GM21737 (cell line): Measurements from ENCODE around the gene MFRP.

Experiments
- ATAC-seq: cut with Tn5 transposase; IDR thresholded peaks from one replicate; pipeline ENCODE4 v1.9.1; 2021; ENCODE audit warnings: mild to moderate bottlenecking, moderate library complexity; ENCODE audit not compliant: unreplicated experiment

The MFRP gene

DNA sequence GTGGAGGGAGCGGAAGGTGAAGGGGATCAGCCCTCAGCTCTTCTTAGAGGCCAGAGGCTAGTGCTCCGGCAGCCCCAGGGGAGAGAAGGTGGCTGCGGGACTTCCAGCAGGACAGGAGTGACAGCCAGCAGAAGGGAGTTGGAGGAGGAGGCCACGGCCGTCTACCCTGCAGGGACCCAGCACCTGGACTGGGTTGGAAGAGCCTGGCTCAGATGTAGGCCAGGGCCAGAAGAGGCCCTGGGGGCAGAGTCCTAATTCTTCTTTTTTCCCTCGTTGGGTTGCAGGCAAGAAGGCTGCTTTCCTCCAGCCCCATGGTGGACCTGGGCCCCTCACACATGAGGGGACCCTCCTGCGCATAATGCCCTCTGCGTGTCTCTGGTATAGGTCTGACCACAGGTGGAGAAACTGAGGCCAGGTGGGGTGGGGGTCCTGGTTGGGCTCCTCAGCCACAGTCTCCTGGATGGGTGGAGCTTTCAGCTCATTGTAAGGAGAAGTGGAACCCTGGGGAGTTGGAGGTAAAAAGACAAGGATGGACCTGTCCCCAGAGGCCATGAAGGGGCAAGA is 27.3 kb downstream of the MFRP start:
- no peak for ATAC-seq

DNA sequence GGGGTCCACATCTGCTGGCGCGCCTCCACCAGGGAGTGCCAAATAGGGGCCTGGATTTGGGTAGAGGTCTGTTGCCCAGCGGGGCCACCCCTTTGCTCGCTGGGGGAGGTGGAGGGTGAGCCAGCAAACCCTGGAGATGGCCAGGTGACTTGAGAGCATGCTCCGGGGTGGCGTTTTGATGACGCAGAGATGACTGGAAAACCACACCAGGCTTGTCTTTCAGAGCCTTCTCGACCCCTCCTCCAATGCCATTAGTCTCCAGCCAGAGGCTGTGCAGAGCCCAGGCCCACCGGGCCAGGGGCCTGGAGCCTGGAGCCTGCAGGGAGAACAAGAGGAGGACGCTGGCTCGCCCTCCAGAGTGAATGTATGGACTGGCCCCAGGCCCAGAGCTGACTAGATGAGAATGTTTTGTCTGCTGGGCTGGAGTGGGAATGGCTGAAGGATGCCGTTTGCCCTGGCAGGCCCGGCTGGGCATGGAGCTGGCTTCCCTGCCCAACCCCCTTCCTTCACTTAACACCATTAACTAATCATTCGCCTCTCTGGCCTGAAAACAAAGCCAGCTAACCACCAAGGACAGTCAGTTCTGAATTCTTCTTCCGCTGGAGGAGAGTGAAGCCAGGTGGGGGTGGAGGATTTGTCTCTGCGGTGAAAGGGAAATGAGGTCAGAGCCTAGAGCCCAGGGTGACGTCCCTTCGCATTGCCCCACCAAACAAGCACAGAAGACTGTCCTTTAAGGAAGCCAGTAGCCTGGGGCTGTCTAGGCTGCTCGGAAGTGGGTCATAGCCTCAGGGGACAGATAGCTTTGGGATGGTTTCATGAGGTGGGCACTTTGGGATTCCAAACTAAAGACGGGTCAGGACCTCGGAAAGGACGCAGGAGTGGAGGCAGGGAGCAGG is 28.0 kb downstream of the MFRP start:
- no peak for ATAC-seq

DNA sequence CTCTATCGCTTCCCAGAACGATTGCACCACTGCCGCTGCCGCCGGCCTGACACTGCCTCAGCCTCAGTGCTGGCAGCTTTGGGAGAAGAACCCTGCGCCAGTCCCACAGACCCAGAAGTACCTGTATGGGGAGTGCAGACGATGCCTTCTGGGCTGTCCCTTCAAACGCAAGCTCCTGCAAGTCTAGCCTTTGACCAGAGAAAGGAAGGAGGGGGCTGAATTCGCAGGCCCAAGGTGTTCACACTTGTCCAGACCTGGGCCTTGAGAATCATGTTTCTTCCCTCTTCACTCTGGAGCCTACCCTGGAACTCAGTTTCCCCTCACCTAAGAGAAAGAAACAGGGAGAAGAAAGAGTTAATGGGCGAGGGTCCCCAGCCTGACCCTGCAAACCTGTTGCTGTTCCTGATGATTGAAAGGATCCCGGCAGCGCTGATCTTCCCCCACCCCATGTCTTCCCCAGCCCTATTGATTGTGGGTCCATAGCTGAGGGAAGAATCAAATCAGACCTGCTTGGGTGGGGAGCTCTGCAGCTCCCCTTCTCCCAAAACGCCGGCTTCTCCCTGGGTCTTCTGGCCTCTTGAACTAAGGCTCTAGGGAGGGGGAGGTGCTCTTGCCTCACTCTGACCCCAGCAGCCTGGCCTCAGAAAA is 28.8 kb downstream of the MFRP start:
- no peak for ATAC-seq

DNA sequence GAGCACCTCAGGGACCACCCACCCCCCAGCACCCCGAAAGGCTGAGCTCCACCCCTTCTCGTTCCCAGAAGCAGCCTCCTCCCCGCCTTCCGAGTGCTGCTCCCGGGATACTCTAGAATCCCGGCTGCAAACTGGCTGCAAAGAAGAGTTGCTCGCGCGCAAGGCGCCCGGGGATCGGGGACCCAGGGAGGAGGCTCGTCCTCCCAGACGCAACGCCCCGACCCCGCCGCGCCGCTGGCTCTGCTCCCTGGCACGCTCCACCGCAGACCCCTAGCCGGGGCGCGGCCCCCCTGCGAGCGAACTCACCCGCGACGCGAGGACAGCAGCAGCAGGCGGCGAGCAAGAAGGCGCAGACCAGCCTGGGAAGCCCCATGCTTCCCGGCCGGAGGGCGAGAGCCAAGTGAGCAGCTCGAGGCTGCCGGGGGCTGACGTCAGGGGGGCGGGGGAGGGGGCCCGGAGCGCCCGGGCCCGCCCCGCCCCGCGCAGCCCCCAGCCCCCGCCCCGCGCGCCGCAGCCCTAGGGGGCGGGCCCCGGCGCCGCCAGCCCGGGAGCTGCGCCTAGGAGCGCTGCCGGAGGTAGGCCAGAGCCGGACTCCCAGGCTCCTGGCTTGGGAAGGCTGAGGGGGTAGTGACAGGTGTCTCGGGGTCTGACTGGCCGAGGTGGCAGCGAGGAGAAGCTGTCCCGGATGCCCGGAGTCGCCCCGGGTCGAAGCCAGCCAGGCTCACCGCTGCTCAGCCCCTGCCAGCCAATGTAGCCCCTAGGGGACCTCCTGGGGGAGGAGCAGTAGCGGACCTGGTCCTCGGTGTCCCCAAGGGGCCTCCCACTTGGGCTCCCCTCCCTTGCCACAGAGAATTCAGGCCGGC is 29.5 kb downstream of the MFRP start, which contains the start of gene MCAM:
MCAM (minus strand) TSS at position 402 of the 863 bp plus-strand sequence; CDS start at position 373, 29 bp downstream.
- no peak for ATAC-seq

DNA sequence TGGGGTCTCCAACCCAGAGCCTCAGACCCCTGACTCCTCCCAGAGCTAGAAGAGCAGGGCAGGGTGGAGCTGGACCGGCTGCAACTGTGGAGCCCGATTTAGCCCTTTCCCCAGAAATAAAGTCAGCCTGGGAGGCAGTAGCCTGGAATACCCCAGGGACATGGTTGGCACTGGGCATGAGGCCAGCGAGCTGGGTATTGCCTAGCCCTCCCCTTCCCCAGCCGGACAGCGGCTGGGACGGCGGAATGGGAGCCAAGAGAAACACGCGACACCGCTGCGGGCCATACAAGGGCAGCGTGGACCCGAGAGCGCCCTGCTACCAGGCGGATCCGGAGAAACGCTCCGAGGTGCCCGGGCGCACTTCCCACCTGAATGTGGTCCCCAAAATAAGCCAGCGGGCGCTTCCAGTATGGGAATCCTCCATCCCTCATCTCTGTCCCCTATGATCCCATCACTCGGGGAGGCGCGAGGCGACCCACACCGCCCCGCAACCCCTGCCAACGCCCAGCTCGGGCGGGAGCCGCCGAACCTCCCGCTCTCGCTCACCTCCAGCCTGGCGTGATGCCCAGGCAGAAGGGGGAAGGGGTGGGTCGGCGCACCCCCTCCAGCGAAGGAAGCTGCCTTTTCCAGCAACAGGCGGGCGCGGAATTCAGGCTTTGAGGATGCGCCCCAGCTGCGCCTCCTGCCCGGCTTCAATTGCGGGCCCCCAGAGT is 30.3 kb downstream of the MFRP start:
- no peak for ATAC-seq

DNA sequence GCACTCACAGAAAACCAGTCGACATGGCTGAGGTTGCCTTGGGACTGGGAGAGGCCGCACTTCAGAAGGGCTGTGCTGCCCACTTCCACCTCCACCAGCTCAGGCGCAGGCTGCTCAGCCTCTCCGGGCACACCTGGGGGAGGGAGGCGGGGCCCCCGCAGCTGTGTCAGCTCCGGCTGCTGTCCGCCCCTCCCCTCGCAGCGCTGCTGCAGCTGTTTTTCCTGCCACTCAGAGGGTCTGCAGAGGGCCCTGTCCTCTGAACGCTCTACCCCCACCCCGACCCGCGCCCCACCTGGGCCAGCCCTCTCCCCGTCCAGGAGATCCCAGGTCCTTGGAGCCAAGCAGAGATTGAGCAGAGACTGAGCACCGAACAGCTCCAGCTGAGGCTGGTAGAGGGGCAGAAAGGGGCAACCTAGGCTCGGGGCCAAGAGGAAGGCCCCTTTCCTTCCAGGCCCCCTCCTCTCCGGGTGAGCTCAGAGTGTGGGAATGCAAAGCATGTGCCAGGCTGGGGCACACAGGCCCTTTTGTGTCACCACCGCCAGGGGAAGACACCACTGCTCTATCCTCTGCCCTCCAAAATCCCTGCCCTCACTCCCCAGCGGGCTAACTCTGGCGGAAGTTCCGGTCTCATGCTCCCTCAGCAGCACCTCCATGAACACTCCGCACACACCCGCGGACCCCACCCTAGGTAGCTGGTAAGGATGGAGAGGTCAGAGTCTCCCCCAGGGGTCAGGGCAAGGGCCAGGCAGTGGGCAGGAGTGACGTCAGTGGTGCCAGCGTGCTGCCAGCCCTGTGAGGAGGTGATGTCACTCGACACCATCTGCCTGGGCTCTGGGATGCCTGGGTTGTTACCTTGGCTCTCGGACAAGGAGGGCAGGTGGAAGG is 31.1 kb downstream of the MFRP start:
- ATAC-seq: no peak

DNA sequence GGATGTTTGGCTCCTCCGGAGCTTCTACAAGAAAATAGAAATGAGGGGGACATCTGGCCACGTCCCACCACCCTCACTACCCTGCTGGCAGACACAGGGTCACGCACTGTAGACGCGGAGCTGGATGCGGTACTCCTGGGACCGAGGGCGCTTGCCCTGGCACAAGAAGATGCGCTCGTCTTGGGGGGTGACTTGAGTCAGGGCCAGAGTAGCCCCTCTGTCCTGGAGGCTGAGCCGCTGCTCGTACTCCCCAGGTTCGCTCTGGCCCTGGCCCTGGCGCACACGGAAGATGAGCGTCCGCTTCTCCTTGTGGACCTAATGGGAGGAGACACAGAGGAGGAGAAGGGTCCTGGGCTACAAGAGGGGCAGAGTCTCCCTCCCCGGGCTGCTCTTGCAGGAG is 31.8 kb downstream of the MFRP start:
- no peak for ATAC-seq

DNA sequence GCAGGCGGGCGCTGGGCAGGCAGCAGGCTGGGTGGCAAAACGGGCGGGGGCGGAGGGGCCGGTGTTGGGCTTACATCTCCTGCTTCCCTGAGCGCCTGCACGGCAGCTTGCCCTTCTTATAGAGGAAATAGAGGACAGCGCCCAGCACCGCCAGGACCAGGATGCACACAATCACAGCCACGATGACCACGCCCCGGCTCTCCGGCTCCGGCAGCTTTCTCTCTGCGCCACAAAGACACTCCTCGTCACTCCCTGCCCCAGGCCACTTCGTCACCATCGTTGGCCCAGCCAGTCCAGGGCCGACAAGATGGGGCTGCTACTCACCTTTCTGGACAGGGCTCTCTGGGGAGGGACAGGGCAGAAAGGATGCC is 35.8 kb downstream of the MFRP start:
- ATAC-seq: no peak

DNA sequence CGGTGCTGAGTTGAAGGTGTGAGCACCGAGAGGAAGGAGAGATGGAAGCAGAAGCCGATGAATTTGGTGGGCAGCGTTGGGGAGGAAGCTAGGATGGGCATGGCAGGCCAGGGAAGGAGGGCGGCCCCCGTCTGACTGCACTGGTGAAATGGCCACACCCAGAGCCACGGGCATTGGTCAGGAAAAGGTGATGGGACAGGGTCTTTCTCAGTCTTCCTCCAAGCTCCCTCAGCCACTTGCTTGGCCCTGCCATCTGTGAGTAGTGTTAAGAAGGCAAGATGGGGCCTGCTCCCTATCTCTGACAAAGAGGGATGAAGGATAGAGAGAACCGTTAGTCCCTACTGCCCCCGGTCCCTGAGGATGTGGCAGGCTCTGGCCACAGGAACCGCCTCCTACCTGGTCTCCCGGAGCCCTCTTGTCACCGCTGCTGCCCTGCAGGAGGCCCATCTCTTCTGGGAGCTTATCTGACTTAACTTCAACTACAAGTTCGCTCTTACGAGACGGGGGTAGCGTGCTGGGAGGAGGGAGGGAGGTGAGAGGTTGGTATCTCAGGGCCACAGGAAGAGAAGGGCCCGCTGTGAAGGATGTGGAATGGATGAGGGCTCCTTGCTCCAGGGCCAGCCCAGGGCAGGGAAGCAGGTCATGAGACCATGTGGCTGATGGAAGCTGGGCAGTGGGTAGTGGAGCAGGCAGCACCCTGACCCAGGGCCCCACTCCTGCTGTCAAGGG is 36.4 kb downstream of the MFRP start:
- ATAC-seq: no peak

DNA sequence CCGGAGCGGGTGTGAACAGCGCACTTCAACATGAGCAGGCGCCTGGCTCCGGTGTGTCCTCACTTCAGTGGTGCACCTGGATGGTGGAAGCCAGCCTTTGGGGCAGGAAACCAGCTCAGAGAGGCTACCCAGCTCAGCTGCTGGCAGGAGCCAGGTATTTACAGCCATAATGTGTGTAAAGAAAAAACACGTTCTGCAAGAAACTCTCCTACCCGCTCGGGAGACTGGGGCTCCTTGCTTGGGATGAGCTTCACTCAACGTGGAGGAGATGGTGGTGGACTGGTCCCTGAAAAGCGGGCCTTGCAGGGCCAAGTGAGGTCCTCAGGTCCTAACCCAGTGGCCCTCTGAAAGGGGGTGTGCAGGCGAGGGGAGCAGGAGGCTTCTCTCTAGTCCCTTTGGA is 37.1 kb downstream of the MFRP start:
- no peak for ATAC-seq

DNA sequence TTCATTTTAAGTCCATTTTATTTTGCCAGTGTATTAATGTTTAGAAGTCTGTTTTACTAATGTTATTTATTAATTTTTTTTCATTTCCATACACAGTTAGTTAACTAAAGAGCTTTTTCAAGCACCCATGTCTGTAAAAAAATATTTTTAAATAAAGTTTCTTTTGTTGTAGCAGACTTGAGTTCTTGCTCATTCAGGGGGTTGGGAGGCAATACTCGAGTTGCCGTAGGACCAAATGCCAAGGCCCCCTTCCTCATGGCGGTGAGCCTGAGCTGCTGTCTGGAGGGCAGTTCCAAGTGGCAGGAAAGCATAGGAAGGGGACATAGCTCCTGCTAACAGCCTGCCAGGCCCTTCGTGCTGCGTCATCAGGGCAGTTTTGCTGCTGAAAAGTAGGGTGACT is 38.5 kb downstream of the MFRP start:
- ATAC-seq: no peak

DNA sequence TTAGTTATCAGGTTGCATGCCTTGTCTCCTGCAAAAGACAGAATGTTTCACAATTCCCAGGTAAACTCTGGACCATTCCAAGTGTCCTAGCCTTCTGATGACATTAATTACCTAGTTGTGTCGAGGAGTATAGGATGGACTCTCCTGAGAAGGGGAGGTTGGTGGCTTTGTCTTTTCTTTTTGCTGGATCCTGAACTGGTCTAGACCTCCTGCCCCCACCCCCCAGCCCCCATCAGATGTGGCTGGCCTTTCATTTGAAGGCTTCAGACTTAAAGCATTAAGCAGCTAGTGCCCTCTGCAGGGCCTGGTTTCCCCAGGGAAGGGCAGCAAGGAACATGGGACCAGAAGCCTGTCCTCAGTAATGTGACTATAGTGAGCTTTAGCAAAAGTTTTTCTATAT is 39.3 kb downstream of the MFRP start:
- no peak for ATAC-seq

DNA sequence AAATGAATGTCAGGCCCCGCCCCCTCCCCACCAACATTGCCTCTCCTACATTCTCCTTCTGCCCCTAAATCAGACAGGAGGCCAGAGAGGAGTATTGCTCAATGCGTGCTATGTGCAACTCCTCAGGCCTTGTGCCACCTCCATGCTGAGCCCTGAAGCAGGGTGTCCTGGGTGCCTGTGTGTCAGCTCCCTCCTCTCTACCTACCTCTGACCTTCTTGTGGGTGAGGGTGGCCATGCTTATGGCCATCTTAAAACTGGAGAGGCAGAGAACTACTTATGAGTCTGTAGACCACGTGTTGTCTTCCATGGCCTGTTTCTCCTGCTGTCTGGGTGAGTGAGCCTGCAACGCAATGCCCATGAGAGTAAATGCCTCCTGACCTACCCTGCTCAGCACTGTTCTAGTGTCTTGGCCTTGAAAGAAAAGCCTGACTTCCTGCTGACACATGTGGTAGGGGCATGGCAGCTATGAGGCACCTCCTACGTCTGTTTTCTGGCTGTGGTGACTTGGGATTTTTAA is 40.1 kb downstream of the MFRP start:
- no peak for ATAC-seq

DNA sequence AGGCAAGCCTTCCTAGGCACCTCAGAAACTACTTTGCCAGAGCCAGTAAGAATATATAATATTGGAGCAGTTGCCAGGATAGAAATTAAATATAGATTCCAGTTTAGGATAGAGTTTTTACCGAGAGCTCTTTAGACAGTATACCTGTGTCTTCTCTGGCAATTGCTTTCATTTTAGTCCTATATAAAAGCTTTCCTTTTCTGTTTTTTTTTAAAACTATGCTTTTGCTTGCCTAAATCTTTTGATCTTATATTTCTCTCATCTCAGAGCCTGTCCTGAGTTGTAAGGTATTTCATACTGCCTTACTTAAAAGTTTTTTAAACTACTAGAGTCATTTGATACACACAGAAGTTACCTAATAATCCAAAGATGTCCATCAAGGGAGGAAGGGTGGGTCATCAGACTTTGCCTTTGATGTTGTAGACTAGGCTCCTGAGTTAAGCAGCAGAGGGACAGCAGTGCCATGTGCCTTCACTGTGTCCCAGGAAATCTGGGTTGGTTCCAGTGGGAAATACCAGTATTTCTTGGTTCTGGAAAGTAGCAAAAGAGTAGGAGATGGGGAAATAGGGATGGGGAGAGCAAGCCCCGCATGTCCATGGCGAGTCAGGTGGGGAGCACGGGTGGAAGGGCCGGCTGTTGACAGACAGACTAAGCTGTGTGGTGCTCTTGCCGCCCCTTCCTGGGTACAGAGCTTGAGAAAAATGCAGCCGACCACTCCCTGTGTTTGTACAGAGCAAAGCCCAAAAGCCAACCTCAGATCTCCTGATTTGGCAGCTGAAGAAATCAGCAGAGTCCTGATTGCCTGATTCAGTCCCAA is 40.7 kb downstream of the MFRP start:
- no peak for ATAC-seq

DNA sequence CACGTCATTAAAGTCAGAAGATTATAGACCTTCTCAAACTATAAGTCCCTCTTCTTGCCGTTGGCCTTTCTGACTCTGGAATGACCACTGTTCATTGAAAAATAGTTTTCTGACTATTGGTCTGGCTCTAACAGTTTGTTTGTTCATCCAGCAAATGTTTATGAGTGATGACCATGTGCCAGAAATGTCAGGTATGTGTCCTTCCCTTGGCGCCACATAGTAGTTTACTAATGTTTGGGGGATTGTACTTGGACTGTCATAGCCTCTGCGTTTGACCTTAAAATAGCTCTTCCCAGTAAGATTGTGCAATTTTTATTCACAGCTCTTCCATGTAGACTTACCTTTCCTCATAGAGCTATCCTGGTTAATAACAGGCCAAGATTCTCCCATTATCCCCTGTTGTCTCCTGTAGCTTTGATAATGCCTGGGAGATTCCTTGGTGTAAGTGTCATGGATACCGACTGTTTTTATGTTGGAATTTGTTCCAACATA is 43.2 kb downstream of the MFRP start:
- no peak for ATAC-seq

DNA sequence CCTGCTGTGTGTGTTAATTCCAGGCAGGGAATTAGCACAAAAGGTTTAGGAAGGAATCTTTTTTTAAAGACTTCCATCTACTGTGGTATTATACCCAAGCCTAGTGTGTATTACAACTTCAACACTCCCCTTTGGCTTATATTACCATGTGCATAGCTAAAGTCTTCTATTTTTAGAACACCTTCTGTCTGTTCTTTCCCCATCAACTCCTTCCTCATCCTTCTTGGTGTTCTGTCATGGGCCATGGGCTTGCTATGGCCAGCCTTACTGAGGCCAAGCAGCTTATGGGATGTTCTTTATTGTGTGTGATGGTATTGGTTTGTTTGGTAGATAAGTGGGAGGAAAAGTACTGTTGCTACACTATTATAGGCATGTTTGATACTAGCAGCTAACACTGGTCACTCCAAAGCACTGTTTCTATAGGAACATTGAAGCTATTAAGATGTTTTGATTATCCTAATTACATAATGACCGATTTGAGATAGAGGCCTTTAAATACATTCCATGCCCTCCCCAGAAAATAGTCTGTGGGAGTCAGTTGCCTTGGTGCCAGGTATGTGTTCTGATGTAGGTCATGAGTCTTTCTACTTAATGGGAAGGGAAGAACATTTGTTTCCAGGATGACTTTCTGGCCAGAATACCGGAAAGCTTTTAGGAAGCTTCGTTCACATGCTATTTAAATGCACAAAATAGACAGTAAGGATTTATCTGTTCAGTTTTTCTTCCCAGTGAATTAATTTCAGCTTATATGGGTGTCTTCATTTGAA is 46.1 kb downstream of the MFRP start:
- ATAC-seq: no peak

DNA sequence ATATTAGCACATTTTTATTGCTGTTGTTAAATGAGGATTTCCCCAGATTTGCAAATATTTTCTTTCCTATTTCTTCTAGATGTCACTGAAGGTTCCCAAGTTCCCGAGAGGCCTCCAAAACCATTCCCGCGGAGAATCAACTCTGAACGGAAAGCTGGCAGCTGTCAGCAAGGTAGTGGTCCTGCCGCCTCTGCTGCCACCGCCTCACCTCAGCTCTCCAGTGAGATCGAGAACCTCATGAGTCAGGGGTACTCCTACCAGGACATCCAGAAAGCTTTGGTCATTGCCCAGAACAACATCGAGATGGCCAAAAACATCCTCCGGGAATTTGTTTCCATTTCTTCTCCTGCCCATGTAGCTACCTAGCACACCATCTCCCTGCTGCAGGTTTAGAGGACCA is 47.1 kb downstream of the MFRP start:
- no peak for ATAC-seq
